HCT116 (cell line): ENCODE data around the gene RNF146. TPM values are rescaled to one million over a fixed set of nuclear protein-coding genes. Genes with fewer than 3 reads are reported as not detected.
"Not testable (repeated sequence)": the region's sequence is repeated elsewhere in the genome, so short reads cannot be mapped to it uniquely, and the experiment has no call there.

Source experiments
- ATAC-seq: fragments of 200-7000 bp; cut with Tn5 transposase; 2 replicates; pipeline ENCODE4 v1.9.1; 2020; ENCODE audit warnings: mild to moderate bottlenecking, moderate library complexity
- BruUV-seq: library from RNA; stranded (reverse); fragments of 400-500 nt; replicated peaks from 2 replicates; lab custom pipeline; 2021; lab: Mats Ljungman, UMichigan
- CTCF ChIA-PET: fragments of 300-600 bp; sonication (Branson Sonifier 250); formaldehyde crosslinking; loops from one replicate; lab custom pipeline; 2021; ENCODE audit warnings: antibody characterized with exemption; lab: Charles Lee
- POLR2A ChIA-PET: fragments of 300-600, 350-600 bp; sonication (Branson Sonifier 250); formaldehyde crosslinking; loops from one replicate; lab custom pipeline; 2021; ENCODE audit warnings: antibody characterized with exemption; lab: Charles Lee
- RAD21 ChIA-PET, 2 experiments: fragments of 300-600 bp; sonication (Branson Sonifier 250); formaldehyde crosslinking; loops; one replicate each; lab custom pipeline; 2023; ENCODE audit warnings: low total read pairs in 2 of 2; ENCODE audit not compliant: uncharacterized antibody in 2 of 2, unreplicated experiment in 2 of 2, low non-redundant PET in 1 of 2; lab: Charles Lee
- DNase-seq: peaks from one replicate; pipeline ENCODE4 v3.0.0-alpha.2; 2010; ENCODE audit warnings: low read depth, low spot score
- H2AFZ ChIP-seq: fragments of 200-600 bp; shearing (Covaris generic), sonication (generic); 2 replicates; pipeline ENCODE4 v1.6.1; 2017; ENCODE audit warnings: low read depth, mixed run types, mixed read lengths, antibody characterized with exemption, low read length; ENCODE audit not compliant: poor library complexity, severe bottlenecking
- H3K27ac ChIP-seq: 2 replicates; pipeline ENCODE4 v1.5.1; 2012; ENCODE audit warnings: low read depth, low read length
- H3K27me3 ChIP-seq: fragments of 200-600 bp; sonication (generic); 2 replicates; pipeline ENCODE4 v1.6.1; 2016; ENCODE audit warnings: mixed run types, low read length, mixed read lengths; ENCODE audit not compliant: insufficient read depth
- H3K36me3 ChIP-seq, 2 experiments: fragments of 200-500 bp in 1 of 2; fragments of 200-600 bp in 1 of 2; sonication (Bioruptor generic) in 1 of 2; sonication (generic) in 1 of 2; 2 replicates each; pipeline versions ENCODE4 v1.5.1 to v1.6.1; 2014 to 2016; ENCODE audit warnings: low read length in 2 of 2, inconsistent platforms in 1 of 2, mixed read lengths in 1 of 2, mixed run types in 1 of 2; ENCODE audit not compliant: insufficient read depth in 2 of 2, control insufficient read depth in 1 of 2
- H3K4me1 ChIP-seq, 2 experiments: fragments of 200-600 bp in 1 of 2; sonication (generic) in 1 of 2; 2 replicates each; pipeline versions ENCODE4 v1.5.1 to v1.6.1; 2012 to 2017; ENCODE audit warnings: low read length in 2 of 2, inconsistent platforms in 1 of 2, mild to moderate bottlenecking in 1 of 2, mixed read lengths in 1 of 2, mixed run types in 1 of 2, moderate library complexity in 1 of 2; ENCODE audit not compliant: insufficient read depth in 2 of 2, control insufficient read depth in 1 of 2
- H3K4me2 ChIP-seq: fragments of 200-600 bp; sonication (generic); 2 replicates; pipeline ENCODE4 v1.6.1; 2017; ENCODE audit warnings: mixed run types, low read length, mixed read lengths
- H3K4me3 ChIP-seq, 2 experiments: fragments of 200-600 bp in 1 of 2; sonication (generic) in 1 of 2; replicated peaks in 1 of 2; 2 replicates each; pipeline ENCODE4 v1.5.1; 2011 to 2016; ENCODE audit warnings: low read length in 2 of 2, control low read depth in 1 of 2, low read depth in 1 of 2, mild to moderate bottlenecking in 1 of 2, mixed read lengths in 1 of 2, mixed run types in 1 of 2
- H3K79me2 ChIP-seq: fragments of 200-600 bp; sonication (generic); 2 replicates; pipeline ENCODE4 v1.6.1; 2017; ENCODE audit warnings: mild to moderate bottlenecking, mixed run types, low read length, moderate library complexity, mixed read lengths; ENCODE audit not compliant: insufficient read depth
- H3K9ac ChIP-seq: fragments of 200-600 bp; sonication (generic); 2 replicates; pipeline ENCODE4 v1.6.1; 2016; ENCODE audit warnings: low read length, mixed read lengths
- H3K9me2 ChIP-seq: fragments of 200-600 bp; sonication (generic), shearing (Covaris generic); 2 replicates; pipeline ENCODE4 v1.6.1; 2017; ENCODE audit warnings: mixed run types, mild to moderate bottlenecking, moderate library complexity; ENCODE audit not compliant: insufficient read depth
- H3K9me3 ChIP-seq, 2 experiments: fragments of 200-500 bp in 1 of 2; fragments of 200-600 bp in 1 of 2; sonication (Bioruptor generic) in 1 of 2; sonication (generic) in 1 of 2; 2 replicates each; pipeline ENCODE4 v1.6.1; 2014 to 2017; ENCODE audit warnings: low read length in 2 of 2, mixed read lengths in 2 of 2, inconsistent platforms in 1 of 2, low read depth in 1 of 2, mild to moderate bottlenecking in 1 of 2, mixed run types in 1 of 2, moderate library complexity in 1 of 2; ENCODE audit not compliant: control insufficient read depth in 1 of 2, insufficient read depth in 1 of 2
- H4K20me1 ChIP-seq: fragments of 200-600 bp; sonication (generic), shearing (Covaris generic); 2 replicates; pipeline ENCODE4 v1.6.1; 2017; ENCODE audit warnings: mixed run types, mild to moderate bottlenecking, moderate library complexity; ENCODE audit not compliant: insufficient read depth
- ELF1 ChIP-seq: IDR thresholded peaks from 2 replicates; pipeline ENCODE4 v1.6.1; 2012; ENCODE audit warnings: low read depth, borderline replicate concordance
- FOSL1 ChIP-seq: IDR thresholded peaks from 2 replicates; pipeline ENCODE4 v1.6.1; 2012; ENCODE audit warnings: low read depth
- SP1 ChIP-seq: IDR thresholded peaks from 2 replicates; pipeline ENCODE4 v1.6.1; 2012; ENCODE audit warnings: low read depth
- ZNF274 ChIP-seq: fragments of 200-500 bp; sonication (Bioruptor generic); IDR thresholded peaks from 2 replicates; pipeline ENCODE4 v1.6.1; 2014; ENCODE audit warnings: mild to moderate bottlenecking, low read depth, low read length, inconsistent platforms
- intact Hi-C: fragments of 100-400 bp; cut with micrococcal nuclease; formaldehyde crosslinking; loops from 2 replicates; pipeline ENCODE4 v1.10.0; 2022
- total RNA-seq: library from RNA; stranded (reverse); gene quantifications from one replicate; pipeline ENCODE4 v1.2.1, GENCODE V29; 2021; ENCODE audit not compliant: unreplicated experiment

RNF146 gene
- total RNA-seq, 1 experiment from 2014 or later: 17.6 TPM

- intact Hi-C loops: no loop called here
- Histone ChIP-seq H4K20me1 (no peaks in the 10 kb centered on the region), H3K9ac (no peak overlapping the region), H3K4me1 (no peaks in the 10 kb centered on the region), H3K27ac (no peak overlapping the region), H3K79me2 (no peaks in the 10 kb centered on the region), H3K4me3 (no peak overlapping the region), H2AFZ (no peak overlapping the region), H3K27me3 (0 out of 2 replicates have a peak, but pooled peaks cover 9% of the 10 kb centered on the region), H3K9me2 (no peaks in the 10 kb centered on the region), H3K4me2 (no peak overlapping the region), H3K9me3 (no peaks in the 10 kb centered on the region), H3K36me3 (no peaks in the 10 kb centered on the region)
- ATAC-seq (no peak), DNase-seq (no peak)
- TF ChIP-seq FOSL1 (no peak), ELF1 (no peak), ZNF274 (no peak), SP1 (no peak)
- RAD21 ChIA-PET: no interaction called here
- POLR2A ChIA-PET: no interaction called here
- no TSS peak for BruUV-seq
- CTCF ChIA-PET: no interaction called here
Measured at GRCh38 chr6:127225497-127225896, 41.2 kb upstream of the RNF146 start.

DNA sequence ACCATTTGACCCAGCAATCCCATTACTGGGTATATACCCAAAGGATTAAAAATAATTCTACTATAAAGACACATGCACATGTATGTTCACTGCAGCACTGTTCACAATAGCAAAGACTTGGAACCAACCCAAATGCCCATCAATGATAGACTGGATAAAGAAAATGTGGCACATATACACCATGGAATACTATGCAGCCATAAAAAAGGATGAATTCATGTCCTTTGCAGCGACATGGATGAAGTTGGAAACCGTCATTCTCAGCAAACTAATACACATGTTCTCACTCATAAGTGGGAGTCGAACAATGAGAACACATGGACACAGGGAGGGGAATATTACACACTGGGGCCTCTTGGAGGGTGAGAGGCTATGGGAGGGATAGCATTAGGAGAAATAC is 32.8 kb upstream of the RNF146 start:
- H2AFZ ChIP-seq, BruUV-seq, H3K9me3 ChIP-seq, H3K27me3 ChIP-seq, RAD21 ChIA-PET, H3K27ac ChIP-seq, ATAC-seq, H3K79me2 ChIP-seq, H3K9me2 ChIP-seq, H3K36me3 ChIP-seq, intact Hi-C loops, H3K4me2 ChIP-seq, CTCF ChIA-PET, DNase-seq, H3K4me3 ChIP-seq, POLR2A ChIA-PET, H3K4me1 ChIP-seq, H3K9ac ChIP-seq, H4K20me1 ChIP-seq: not testable (repeated sequence)
